ENCODE data around the gene ZNF32.
"Not testable (repeated sequence)": the region's sequence is repeated elsewhere in the genome, so short reads cannot be mapped to it uniquely, and the experiment has no call there.

The ZNF32 gene

GRCh38 chr10:43680035-43680434 is 31.4 kb upstream of the ZNF32 start:
- DNase-seq, result no peak

- DNase-seq, result no peak
These were observed 30.8 kb upstream of the ZNF32 start for GRCh38 chr10:43679509-43679908.

- DNase-seq, result no peak
These were observed 30.0 kb upstream of the ZNF32 start for GRCh38 chr10:43678654-43679053.

GRCh38 chr10:43676901-43677300 is 28.2 kb upstream of the ZNF32 start:
- DNase-seq, result no peak

- no peak for DNase-seq
These were observed 27.6 kb upstream of the ZNF32 start for GRCh38 chr10:43676331-43676730.

GRCh38 chr10:43674553-43675210 is 26.0 kb upstream of the ZNF32 start:
- DNase-seq, result no peak

GRCh38 chr10:43673471-43673870 is 24.8 kb upstream of the ZNF32 start:
- DNase-seq, result no peak

GRCh38 chr10:43671659-43672531 is 23.2 kb upstream of the ZNF32 start:
- no peak for DNase-seq

- DNase-seq, result no peak
These were observed 20.7 kb upstream of the ZNF32 start for GRCh38 chr10:43669386-43669785.

GRCh38 chr10:43667761-43668386 is 19.2 kb upstream of the ZNF32 start:
- DNase-seq, result no peak

- no peak for DNase-seq
These were observed 18.6 kb upstream of the ZNF32 start for GRCh38 chr10:43667317-43667731.

GRCh38 chr10:43666552-43666951 is 17.9 kb upstream of the ZNF32 start:
- no peak for DNase-seq

- DNase-seq, result no peak
These were observed 16.4 kb upstream of the ZNF32 start for GRCh38 chr10:43665054-43665453.

- no peak for DNase-seq
These were observed 9.5 kb upstream of the ZNF32 start for GRCh38 chr10:43658227-43658626.

GRCh38 chr10:43655311-43655710 is 6.6 kb upstream of the ZNF32 start:
- no peak for DNase-seq

GRCh38 chr10:43653746-43654145 is 5.1 kb upstream of the ZNF32 start:
- no peak for DNase-seq

GRCh38 chr10:43649185-43649523 is 473 bp upstream of the ZNF32 start:
- no peak for DNase-seq

GRCh38 chr10:43648095-43648397 is 635 bp downstream of the ZNF32 start:
- DNase-seq, result no peak

- no peak for DNase-seq
These were observed 1.1 kb downstream of the ZNF32 start for GRCh38 chr10:43647576-43647975.

GRCh38 chr10:43645866-43646265 is 2.8 kb downstream of the ZNF32 start:
- DNase-seq, result no peak

- no peak for DNase-seq
These were observed 4.4 kb downstream of the ZNF32 start for GRCh38 chr10:43644252-43644651.

- no peak for DNase-seq
These were observed 8.1 kb downstream of the ZNF32 start for GRCh38 chr10:43640603-43641002.

- DNase-seq, result not testable (repeated sequence)
These were observed 12.9 kb downstream of the ZNF32 start for GRCh38 chr10:43635816-43636215.

GRCh38 chr10:43628956-43629355 is 19.7 kb downstream of the ZNF32 start:
- DNase-seq, result no peak
